OCI-LY7 (cell line): ENCODE data around the gene TSNAXIP1. TPM values are rescaled to one million over a fixed set of nuclear protein-coding genes. Genes with fewer than 3 reads are reported as not detected.

ENCODE experiments used
- BruUV-seq: library from RNA; stranded (reverse); fragments of 400-500 nt; replicated peaks from 2 replicates; lab custom pipeline; 2021; lab: Mats Ljungman, UMichigan
- CTCF ChIA-PET: fragments of 300-600 bp; sonication (Branson Sonifier 250); formaldehyde crosslinking; loops from one replicate; lab custom pipeline; 2022; ENCODE audit warnings: antibody characterized with exemption; ENCODE audit not compliant: unreplicated experiment; lab: Charles Lee
- POLR2A ChIA-PET: fragments of 300-600 bp; sonication (Branson Sonifier 250); formaldehyde crosslinking; loops from one replicate; lab custom pipeline; 2022; ENCODE audit warnings: antibody characterized with exemption; lab: Charles Lee
- DNase-seq: peaks from one replicate; pipeline ENCODE4 v3.0.0-alpha.2; 2015; ENCODE audit warnings: low spot score
- H2AFZ ChIP-seq: fragments of 200-600 bp; sonication (generic), shearing (Covaris generic); 2 replicates; pipeline ENCODE4 v1.6.1; 2014; ENCODE audit warnings: mild to moderate bottlenecking, antibody characterized with exemption, low read length, moderate library complexity
- H3K27ac ChIP-seq: fragments of 200-600 bp; sonication (generic); 2 replicates; pipeline ENCODE4 v1.5.1; 2014; ENCODE audit warnings: mixed run types, low read depth, mild to moderate bottlenecking, moderate library complexity, low read length, inconsistent platforms; ENCODE audit not compliant: poor library complexity, severe bottlenecking
- H3K36me3 ChIP-seq: fragments of 200-600 bp; sonication (generic); 2 replicates; pipeline ENCODE4 v1.6.1; 2014; ENCODE audit warnings: mild to moderate bottlenecking, antibody characterized with exemption, low read length, moderate library complexity, mixed read lengths; ENCODE audit not compliant: insufficient read depth
- H3K4me1 ChIP-seq: fragments of 200-600 bp; sonication (generic); 2 replicates; pipeline ENCODE4 v1.5.1; 2014; ENCODE audit warnings: mild to moderate bottlenecking, low read length; ENCODE audit not compliant: insufficient read depth, poor library complexity, severe bottlenecking
- H3K4me2 ChIP-seq: fragments of 200-600 bp; sonication (generic); 2 replicates; pipeline ENCODE4 v1.6.1; 2014; ENCODE audit warnings: mild to moderate bottlenecking, low read length
- H3K4me3 ChIP-seq: fragments of 200-600 bp; sonication (generic); 2 replicates; pipeline ENCODE4 v1.5.1; 2014; ENCODE audit warnings: mild to moderate bottlenecking, low read depth, low read length; ENCODE audit not compliant: poor library complexity, severe bottlenecking
- H3K79me2 ChIP-seq: fragments of 200-600 bp; sonication (generic); 2 replicates; pipeline ENCODE4 v1.6.1; 2016; ENCODE audit warnings: low read depth, mild to moderate bottlenecking, low read length, moderate library complexity, mixed read lengths; ENCODE audit not compliant: insufficient read depth
- H3K9me2 ChIP-seq: fragments of 200-600 bp; sonication (generic); 2 replicates; pipeline ENCODE4 v1.6.1; 2016; ENCODE audit warnings: mild to moderate bottlenecking, low read length, mixed read lengths; ENCODE audit not compliant: insufficient read depth
- H3K9me3 ChIP-seq: fragments of 200-600 bp; sonication (generic); 2 replicates; pipeline ENCODE4 v1.6.1; 2014; ENCODE audit warnings: mild to moderate bottlenecking, mixed run types, low read length, mixed read lengths
- H4K20me1 ChIP-seq: fragments of 200-600 bp; sonication (generic); 2 replicates; pipeline ENCODE4 v1.6.1; 2014; ENCODE audit warnings: mild to moderate bottlenecking, antibody characterized with exemption, low read length, moderate library complexity, mixed read lengths; ENCODE audit not compliant: insufficient read depth
- CTCF ChIP-seq: fragments of 200-600 bp; sonication (generic); conservative IDR thresholded peaks from 2 replicates; pipeline ENCODE4 v1.5.1; 2014; ENCODE audit warnings: mild to moderate bottlenecking, antibody characterized with exemption, low read length, moderate library complexity, mixed read lengths
- EZH2phosphoT487 ChIP-seq: fragments of 200-600 bp; sonication (generic); IDR thresholded peaks from 2 replicates; pipeline ENCODE4 v1.6.1; 2018; ENCODE audit warnings: low read depth, borderline replicate concordance, mild to moderate bottlenecking, mixed run types, antibody characterized with exemption, low read length, moderate library complexity, mixed read lengths
- intact Hi-C: fragments of 100-400 bp; cut with micrococcal nuclease; formaldehyde crosslinking; loops from one replicate; pipeline ENCODE4 v1.10.0; 2022; ENCODE audit not compliant: unreplicated experiment
- total RNA-seq, 2 experiments: library from RNA; depleted of rRNA in 1 of 2; stranded (reverse); fragments of >200 nt in 1 of 2; shearing (Covaris generic) in 1 of 2; gene quantifications; 2 replicates each; pipeline ENCODE4 v1.2.3, GENCODE V29; 2014 to 2022

TSNAXIP1 gene
- total RNA-seq, 2 experiments from 2014 or later = 0.76 to 0.91 TPM

- H3K36me3 ChIP-seq = peaks cover 27% of the 10 kb centered on the region
- no peaks in the 10 kb centered on the region for H3K9me3 ChIP-seq
- H4K20me1 ChIP-seq = 0 out of 2 replicates have a peak, but pooled peaks cover 3% of the 10 kb centered on the region
- no peak overlapping the region for H2AFZ ChIP-seq
- H3K4me2 ChIP-seq = no peak overlapping the region
- ChIA-PET CTCF (interaction anchor here (0.6 to 1.2 kb wide), 2 partner anchors 13 to 318 kb away, joined by 3 read pairs; no protein-coding TSS in a partner anchor), POLR2A (interaction anchor here (1.3 to 2.9 kb wide), 2 partner anchors 21 to 26 kb away, joined by 3 to 8 read pairs; partner anchors contain the start of genes RANBP10 and TSNAXIP1)
- no peak for DNase-seq
- TF ChIP-seq CTCF = no peak
- no peak for TF ChIP-seq EZH2phosphoT487
- H3K9me2 ChIP-seq = no peaks in the 10 kb centered on the region
- H3K27ac ChIP-seq = no peak overlapping the region
- intact Hi-C loops = no loop called here
- peaks cover 16% of the 10 kb centered on the region for H3K4me1 ChIP-seq
- no peak overlapping the region for H3K4me3 ChIP-seq
- H3K79me2 ChIP-seq = peaks cover 18% of the 10 kb centered on the region; the same call in 1 of the 2 replicates
- BruUV-seq = no TSS peak
Measured at GRCh38 chr16:67780847-67781564, 25.7 kb upstream of the TSNAXIP1 start.

- DNase-seq = no peak
- ChIA-PET POLR2A (interaction anchor here (0.5 to 2.9 kb wide), 3 partner anchors 20 to 214 kb away, joined by 3 to 8 read pairs (median 3); partner anchors contain the start of genes RANBP10 and TSNAXIP1), CTCF (interaction anchor here (0.5 to 1.2 kb wide), 3 partner anchors 14 to 123 kb away, joined by 3 read pairs; no protein-coding TSS in a partner anchor)
- no peak for TF ChIP-seq CTCF
- TF ChIP-seq EZH2phosphoT487 = no peak
- Histone ChIP-seq H3K4me2 (no peak overlapping the region), H3K9me2 (no peaks in the 10 kb centered on the region), H3K4me3 (no peak overlapping the region), H4K20me1 (0 out of 2 replicates have a peak, but pooled peaks cover 3% of the 10 kb centered on the region), H3K4me1 (peaks cover 21% of the 10 kb centered on the region), H3K79me2 (peaks cover 23% of the 10 kb centered on the region; the same call in 1 of the 2 replicates), H3K9me3 (no peaks in the 10 kb centered on the region), H2AFZ (no peak overlapping the region), H3K36me3 (peaks cover 27% of the 10 kb centered on the region), H3K27ac (no peak overlapping the region)
- BruUV-seq = no TSS peak
- intact Hi-C loops = no loop called here
Measured at GRCh38 chr16:67781565-67781921, 25.1 kb upstream of the TSNAXIP1 start.
